ENCODE data around the gene CDKL5.

GRCh38 chrX:18449236-18449635 is 23.8 kb downstream of the CDKL5 start:
- TF ChIP-seq CTCF (IDR thresholded peaks at IDR 0.05; ENCODE audit: insufficient read depth, low read length) (no peak), POLR2AphosphoS5 (IDR thresholded peaks at IDR 0.05; ENCODE audit: low read depth) (no peak), SPI1 (IDR thresholded peaks at IDR 0.05; ENCODE audit: borderline replicate concordance, low read depth) (no peak)
